KMS-11 (cell line): Measurements from ENCODE around the gene FANCG.

Experiments
- H2AFZ ChIP-seq: fragments of 200-600 bp; sonication (generic); 2 replicates; pipeline ENCODE4 v1.6.1; 2016; ENCODE audit warnings: antibody characterized with exemption, mixed run types, low read depth
- H3K27ac ChIP-seq: fragments of 200-600 bp; sonication (generic); 2 replicates; pipeline ENCODE4 v1.6.1; 2016; ENCODE audit warnings: mild to moderate bottlenecking, mixed run types
- H3K27me3 ChIP-seq: fragments of 200-600 bp; sonication (generic); 2 replicates; pipeline ENCODE4 v1.6.1; 2017; ENCODE audit warnings: mild to moderate bottlenecking, low read depth, mixed run types, moderate library complexity; ENCODE audit not compliant: insufficient read depth
- H3K36me3 ChIP-seq: fragments of 200-600 bp; sonication (generic); 2 replicates; pipeline ENCODE4 v1.6.1; 2017; ENCODE audit warnings: mild to moderate bottlenecking, mixed run types; ENCODE audit not compliant: insufficient read depth
- H3K4me1 ChIP-seq: fragments of 200-600 bp; sonication (generic); 2 replicates; pipeline ENCODE4 v1.6.1; 2016; ENCODE audit warnings: mild to moderate bottlenecking, low read depth, mixed run types; ENCODE audit not compliant: poor library complexity, severe bottlenecking
- H3K4me2 ChIP-seq: fragments of 200-600 bp; sonication (generic); 2 replicates; pipeline ENCODE4 v1.7.0; 2016; ENCODE audit warnings: mild to moderate bottlenecking, mixed run types
- H3K4me3 ChIP-seq: fragments of 200-600 bp; sonication (generic); IDR thresholded peaks from 2 replicates; pipeline ENCODE4 v1.6.1; 2017; ENCODE audit warnings: low read depth, low read length, mixed read lengths; ENCODE audit not compliant: insufficient read depth
- H3K79me2 ChIP-seq: fragments of 200-600 bp; sonication (generic); 2 replicates; pipeline ENCODE4 v1.6.1; 2016; ENCODE audit warnings: low read depth, mixed run types; ENCODE audit not compliant: insufficient read depth
- H3K9ac ChIP-seq: fragments of 200-600 bp; sonication (generic); 2 replicates; pipeline ENCODE4 v1.6.1; 2016; ENCODE audit warnings: mild to moderate bottlenecking, mixed run types
- H4K20me1 ChIP-seq: fragments of 200-600 bp; sonication (generic); 2 replicates; pipeline ENCODE4 v1.6.1; 2016; ENCODE audit warnings: mild to moderate bottlenecking, mixed run types; ENCODE audit not compliant: insufficient read depth
- TF ChIP-seq, protein P1 (sequence below): fragments of 200-600 bp; sonication (generic); conservative IDR thresholded peaks from 2 replicates; pipeline ENCODE4 v1.6.1; 2017; ENCODE audit warnings: low read depth, mild to moderate bottlenecking, antibody characterized with exemption, low read length, moderate library complexity, mixed read lengths

The FANCG gene

DNA sequence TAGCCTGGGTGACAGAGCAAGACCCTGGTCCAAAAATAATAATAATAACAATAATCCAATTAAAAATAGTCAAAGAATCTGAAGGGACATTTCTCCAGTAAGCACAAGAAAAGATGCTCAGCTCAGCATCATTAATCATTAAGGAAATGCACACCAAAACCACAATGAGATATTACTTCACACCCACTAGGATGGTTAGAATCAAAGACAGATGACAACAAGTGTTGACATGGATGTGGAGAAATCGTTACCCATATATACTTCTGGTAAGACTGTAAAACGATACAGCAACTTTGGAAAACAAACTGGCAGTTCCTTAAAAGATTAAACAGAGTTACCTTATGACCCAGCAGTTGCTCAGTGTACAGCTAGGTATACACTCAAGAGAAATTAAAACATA lies 5.3 kb upstream of the FANCG start:
- Histone ChIP-seq H3K4me1 (no peaks in the 10 kb centered on the region), H4K20me1 (no peaks in the 10 kb centered on the region), H3K79me2 (no peaks in the 10 kb centered on the region), H3K4me2 (no peak overlapping the region), H3K9ac (no peak overlapping the region), H3K4me3 (no peak overlapping the region), H3K27ac (no peak overlapping the region), H2AFZ (no peak overlapping the region), H3K36me3 (no peaks in the 10 kb centered on the region), H3K27me3 (no peaks in the 10 kb centered on the region)
- TF ChIP-seq, protein P1, sequence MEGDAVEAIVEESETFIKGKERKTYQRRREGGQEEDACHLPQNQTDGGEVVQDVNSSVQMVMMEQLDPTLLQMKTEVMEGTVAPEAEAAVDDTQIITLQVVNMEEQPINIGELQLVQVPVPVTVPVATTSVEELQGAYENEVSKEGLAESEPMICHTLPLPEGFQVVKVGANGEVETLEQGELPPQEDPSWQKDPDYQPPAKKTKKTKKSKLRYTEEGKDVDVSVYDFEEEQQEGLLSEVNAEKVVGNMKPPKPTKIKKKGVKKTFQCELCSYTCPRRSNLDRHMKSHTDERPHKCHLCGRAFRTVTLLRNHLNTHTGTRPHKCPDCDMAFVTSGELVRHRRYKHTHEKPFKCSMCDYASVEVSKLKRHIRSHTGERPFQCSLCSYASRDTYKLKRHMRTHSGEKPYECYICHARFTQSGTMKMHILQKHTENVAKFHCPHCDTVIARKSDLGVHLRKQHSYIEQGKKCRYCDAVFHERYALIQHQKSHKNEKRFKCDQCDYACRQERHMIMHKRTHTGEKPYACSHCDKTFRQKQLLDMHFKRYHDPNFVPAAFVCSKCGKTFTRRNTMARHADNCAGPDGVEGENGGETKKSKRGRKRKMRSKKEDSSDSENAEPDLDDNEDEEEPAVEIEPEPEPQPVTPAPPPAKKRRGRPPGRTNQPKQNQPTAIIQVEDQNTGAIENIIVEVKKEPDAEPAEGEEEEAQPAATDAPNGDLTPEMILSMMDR: no peak

DNA sequence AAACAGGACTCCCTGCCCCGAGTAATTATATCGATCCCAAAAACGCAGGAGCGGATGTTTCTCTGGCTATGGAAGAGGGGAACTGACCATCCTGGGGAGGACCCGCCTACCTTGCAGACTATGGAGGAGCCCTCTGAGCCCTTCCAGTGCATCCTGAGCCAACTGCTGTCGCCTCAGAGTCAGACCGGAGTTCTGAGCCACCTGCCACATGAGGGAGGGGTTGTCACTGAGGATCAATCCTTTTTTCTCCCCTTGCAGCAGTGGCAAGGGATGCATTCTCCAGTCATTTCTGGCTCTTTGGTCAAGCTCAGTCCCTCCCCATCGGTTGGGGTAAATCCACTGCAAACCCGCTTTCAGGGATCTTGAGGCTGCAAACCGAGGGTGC lies 709 bp downstream of the FANCG start:
- Histone ChIP-seq H4K20me1 (no peaks in the 10 kb centered on the region), H3K27ac (peak overlapping the region; percentile 53; the same call in 1 of the 2 replicates), H3K79me2 (peaks cover 28% of the 10 kb centered on the region; the same call in 1 of the 2 replicates), H3K9ac (peak overlapping the region; percentile 64; the same call in 1 of the 2 replicates), H2AFZ (peak overlapping the region; percentile 92), H3K4me1 (peaks cover 8% of the 10 kb centered on the region), H3K4me3 (no peak overlapping the region), H3K4me2 (peak overlapping the region; percentile 95), H3K36me3 (no peaks in the 10 kb centered on the region; the same call in 1 of the 2 replicates), H3K27me3 (no peaks in the 10 kb centered on the region)
- TF ChIP-seq, protein P1: no peak

DNA sequence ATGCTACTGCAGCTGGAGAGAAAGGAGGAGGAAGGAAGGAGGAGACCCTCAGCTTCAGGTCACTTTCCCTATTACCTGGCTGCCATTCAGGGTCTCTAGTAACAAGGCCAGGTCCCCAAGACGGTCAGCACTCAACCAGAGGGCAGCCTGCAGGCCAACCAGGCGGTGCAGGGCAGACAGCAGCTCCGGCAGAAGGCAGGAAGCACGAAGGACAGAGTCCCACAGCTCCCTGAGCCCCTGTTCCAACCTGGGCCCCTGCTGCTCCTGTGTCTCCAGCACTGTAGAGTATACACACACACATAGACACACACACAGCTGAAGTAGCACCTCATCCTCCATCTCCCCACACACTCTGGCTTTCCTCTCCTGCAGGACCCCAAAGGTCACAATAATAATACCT lies 1.7 kb downstream of the FANCG start:
- no peaks in the 10 kb centered on the region for H3K27me3 ChIP-seq
- H3K9ac ChIP-seq: no peak overlapping the region; the same call in 1 of the 2 replicates
- H3K4me1 ChIP-seq: peaks cover 11% of the 10 kb centered on the region
- H3K27ac ChIP-seq: no peak overlapping the region
- H2AFZ ChIP-seq: no peak overlapping the region
- H3K36me3 ChIP-seq: no peaks in the 10 kb centered on the region; the same call in 1 of the 2 replicates
- no peak overlapping the region for H3K4me3 ChIP-seq
- TF ChIP-seq, protein P1: no peak
- H3K4me2 ChIP-seq: peak overlapping the region; percentile 95; the same call in 1 of the 2 replicates
- peaks cover 28% of the 10 kb centered on the region; the same call in 1 of the 2 replicates for H3K79me2 ChIP-seq
- H4K20me1 ChIP-seq: no peaks in the 10 kb centered on the region

DNA sequence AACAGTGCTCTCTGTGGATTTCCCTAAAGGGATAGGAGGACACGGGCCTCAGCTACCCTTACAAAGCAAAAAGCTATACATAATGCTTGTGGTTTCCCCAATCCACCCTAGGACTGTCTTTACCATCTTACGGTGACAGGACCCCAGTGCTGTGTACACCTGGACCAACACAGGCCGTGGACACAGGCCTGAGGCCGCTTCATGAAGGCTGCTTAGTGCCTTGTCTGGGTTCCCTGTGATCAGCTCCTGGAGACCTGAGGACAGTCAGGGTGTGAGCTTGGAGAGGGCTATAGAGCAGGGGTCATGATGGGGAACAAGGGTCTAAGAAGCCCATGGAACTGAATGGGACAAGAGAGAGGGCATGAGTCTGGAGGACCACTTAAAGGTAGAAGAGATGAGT lies 2.9 kb downstream of the FANCG start:
- TF ChIP-seq, protein P1: no peak
- no peak overlapping the region for H3K4me2 ChIP-seq
- H4K20me1 ChIP-seq: no peaks in the 10 kb centered on the region
- peaks cover 29% of the 10 kb centered on the region; the same call in 1 of the 2 replicates for H3K79me2 ChIP-seq
- peaks cover 12% of the 10 kb centered on the region for H3K4me1 ChIP-seq
- no peaks in the 10 kb centered on the region; the same call in 1 of the 2 replicates for H3K36me3 ChIP-seq
- no peak overlapping the region for H2AFZ ChIP-seq
- no peak overlapping the region for H3K9ac ChIP-seq
- no peaks in the 10 kb centered on the region for H3K27me3 ChIP-seq
- no peak overlapping the region for H3K4me3 ChIP-seq
- H3K27ac ChIP-seq: no peak overlapping the region
